Activated CD4-positive, alpha-beta T cell treated with anti-CD3 and anti-CD28 coated beads, Interleukin-2, amount 50 U/mL, for 4 hours (primary cell): ENCODE measurements around the gene STYX.
"Not testable (repeated sequence)": the region's sequence is repeated elsewhere in the genome, so short reads cannot be mapped to it uniquely, and the experiment has no call there.

Experiments used
- DNase-seq, 2 experiments: peaks; one replicate each; pipeline ENCODE4 v3.0.0-alpha.2; 2020

The STYX gene

GRCh38 chr14:52729035-52729434 lies 931 bp upstream of the STYX start:
- DNase-seq = not testable (repeated sequence)

DNA sequence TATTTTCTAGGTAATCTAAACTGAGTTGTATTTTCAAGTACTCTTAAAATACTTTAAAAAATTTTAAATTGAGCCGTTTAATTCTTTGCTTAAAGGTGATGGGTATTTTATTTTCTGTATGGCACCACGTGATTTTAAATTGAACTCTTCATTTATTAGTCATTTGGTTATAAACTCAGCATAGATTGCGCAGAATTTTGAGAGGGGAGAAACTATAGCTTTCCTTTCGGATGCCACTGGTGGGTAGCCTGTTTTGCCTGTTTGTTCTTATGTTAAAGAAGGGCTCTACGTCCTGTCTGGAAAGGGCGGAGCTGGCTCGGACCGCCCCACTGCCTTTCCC lies 411 bp upstream of the STYX start:
- no peak for DNase-seq

DNA sequence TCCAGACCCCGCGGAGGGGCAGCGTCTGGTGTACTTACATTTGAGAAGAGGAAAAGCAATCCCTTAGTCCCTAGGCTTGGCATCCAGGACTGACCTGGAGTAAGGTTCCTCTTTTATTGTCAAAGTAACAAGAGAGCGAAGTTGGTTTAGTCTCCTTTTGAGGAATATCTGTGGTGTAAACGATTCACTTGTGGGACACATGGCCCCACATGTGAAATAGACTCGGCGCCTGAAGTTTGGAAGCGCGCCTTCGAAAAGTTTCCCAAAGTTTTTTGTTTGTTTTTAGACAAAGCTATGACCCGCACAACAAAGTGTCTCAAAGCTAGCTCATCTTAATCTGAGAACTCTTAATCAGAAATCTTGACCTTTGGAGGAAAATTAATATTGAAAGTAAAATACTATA lies 744 bp downstream of the STYX start:
- no peak for DNase-seq

- DNase-seq = no peak
Observed at GRCh38 chr14:52733824-52734223, 3.9 kb downstream of the STYX start.

DNA sequence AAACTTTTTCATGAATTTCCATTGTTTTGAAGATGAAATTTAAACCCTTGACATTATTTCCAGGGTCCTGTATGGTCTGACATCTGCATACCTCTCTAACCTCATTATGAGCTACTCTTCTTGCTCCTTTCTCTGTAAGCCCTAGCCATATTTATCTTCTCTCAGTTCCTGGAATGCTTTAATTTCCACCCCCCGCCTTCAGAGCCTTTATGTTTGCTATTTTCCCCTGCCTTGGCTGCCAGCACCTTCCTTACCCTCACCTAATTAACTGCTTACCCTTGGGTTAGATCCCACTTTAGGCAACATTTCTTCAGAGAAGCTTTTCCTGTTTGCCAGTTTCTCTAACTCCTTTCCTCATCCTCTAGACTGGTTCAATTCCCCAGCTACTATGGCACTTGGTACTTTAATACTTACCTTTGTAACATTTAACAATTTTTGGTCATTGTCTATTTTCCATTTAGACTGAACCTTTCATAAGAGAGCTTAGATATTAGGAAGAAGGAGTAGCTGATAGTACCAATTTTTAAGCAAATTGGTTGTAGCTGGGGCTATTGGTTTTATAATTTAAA lies 6.0 kb downstream of the STYX start:
- no peak for DNase-seq

- no peak for DNase-seq
Observed at GRCh38 chr14:52738409-52738808, 8.4 kb downstream of the STYX start.

DNA sequence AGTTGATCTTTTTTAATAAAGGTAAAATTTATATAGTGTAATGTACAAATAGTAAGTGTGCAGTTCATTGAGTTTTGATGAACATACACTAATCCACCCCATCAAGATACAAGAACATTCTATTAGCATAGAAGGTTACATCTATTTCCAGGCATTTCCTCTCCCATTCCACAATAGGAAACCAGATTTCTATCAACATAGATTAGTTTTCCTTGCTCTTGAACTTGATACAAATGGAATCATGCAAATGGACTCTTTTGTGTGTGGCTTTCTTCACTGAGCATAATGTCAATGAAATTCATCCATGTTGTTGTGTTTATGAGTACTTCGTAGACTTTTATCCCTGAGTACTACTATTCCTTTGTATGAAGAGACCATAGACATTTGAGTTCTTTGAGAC lies 10.8 kb downstream of the STYX start:
- DNase-seq = no peak

DNA sequence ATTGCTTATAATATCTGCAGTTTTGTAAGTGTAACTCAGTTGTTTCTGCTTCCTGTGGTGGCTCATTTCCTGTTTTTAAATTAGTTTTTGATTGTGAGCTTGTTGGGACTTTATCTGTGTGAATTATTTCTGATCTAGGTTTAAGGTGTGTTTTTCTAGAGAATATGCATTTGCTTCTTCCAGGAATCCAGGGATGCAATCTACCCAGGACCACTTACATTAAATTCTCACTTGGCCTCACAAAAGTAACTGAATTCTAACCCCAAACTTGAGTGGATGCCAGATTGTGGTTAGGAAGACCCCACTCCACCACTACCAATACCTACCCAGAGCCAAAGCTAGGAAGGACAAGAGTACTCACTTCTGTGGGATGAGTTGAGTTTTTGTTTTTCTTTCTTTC lies 11.9 kb downstream of the STYX start:
- DNase-seq = no peak

GRCh38 chr14:52748647-52749292 lies 18.8 kb downstream of the STYX start:
- DNase-seq = no peak

- no peak for DNase-seq
Observed at GRCh38 chr14:52755607-52756316, 25.8 kb downstream of the STYX start.

DNA sequence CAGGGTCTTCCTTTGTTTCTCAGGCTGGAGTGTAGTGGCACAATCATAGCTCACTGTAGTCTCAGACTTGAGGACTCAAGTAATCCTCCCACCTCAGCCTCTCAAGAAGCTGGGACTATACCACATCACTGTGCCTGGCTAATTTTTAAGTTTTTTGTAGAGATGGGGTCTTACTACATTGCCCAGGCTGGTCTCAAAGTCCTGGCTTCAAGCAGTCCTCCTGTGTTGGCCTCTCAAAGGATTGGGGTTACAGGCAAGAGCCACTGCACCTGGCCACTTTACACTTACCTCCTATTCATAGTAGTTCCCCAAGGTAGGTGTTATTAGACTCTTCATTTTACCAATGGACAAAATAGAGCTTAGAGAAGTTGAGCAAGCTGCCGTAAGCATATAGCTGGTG lies 29.2 kb downstream of the STYX start:
- DNase-seq = no peak

- not testable (repeated sequence) for DNase-seq
Observed at GRCh38 chr14:52762923-52763322, 33.0 kb downstream of the STYX start.

GRCh38 chr14:52767058-52767833 lies 37.3 kb downstream of the STYX start:
- no peak for DNase-seq

GRCh38 chr14:52769887-52770286 lies 39.9 kb downstream of the STYX start:
- no peak for DNase-seq

DNA sequence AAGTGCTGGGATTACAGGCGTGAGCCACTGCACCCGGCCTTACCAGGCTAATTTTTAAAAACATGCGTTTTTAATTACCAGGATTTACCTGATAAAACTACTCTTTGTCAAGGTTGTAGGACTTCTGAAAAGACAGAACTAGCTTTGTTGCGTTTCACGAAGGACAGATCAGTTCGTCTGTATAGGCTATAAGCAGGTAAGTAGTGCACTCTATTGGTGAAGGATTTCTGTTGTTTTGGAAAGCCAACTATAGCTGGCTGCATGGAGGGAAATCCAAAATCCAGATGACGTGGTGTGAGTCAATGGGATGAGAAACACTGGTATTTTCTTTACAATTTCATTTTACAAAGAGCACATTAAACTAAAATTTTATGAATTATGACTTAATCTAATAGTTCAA lies 46.9 kb downstream of the STYX start:
- DNase-seq = no peak

DNA sequence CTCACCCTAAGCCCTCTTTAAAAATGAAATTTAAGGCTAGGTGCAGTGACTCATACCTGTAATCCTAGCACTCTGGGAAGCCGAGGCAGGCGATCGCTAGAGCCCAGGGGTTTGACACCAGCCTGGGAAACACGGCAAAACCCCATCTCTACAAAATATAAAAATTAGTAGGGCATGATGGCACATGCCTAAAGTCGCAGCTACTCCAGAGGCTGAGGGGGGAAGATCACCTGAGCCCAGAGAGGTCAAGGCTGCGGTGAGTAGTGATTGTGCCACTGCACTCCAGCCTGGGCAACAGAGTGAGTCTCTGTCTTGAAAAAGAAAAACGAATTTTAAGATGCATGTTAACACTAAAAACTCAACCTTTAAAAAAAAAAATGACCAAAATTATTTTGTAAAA lies 48.7 kb downstream of the STYX start:
- no peak for DNase-seq

GRCh38 chr14:52780893-52781292 lies 50.9 kb downstream of the STYX start:
- no peak for DNase-seq

DNA sequence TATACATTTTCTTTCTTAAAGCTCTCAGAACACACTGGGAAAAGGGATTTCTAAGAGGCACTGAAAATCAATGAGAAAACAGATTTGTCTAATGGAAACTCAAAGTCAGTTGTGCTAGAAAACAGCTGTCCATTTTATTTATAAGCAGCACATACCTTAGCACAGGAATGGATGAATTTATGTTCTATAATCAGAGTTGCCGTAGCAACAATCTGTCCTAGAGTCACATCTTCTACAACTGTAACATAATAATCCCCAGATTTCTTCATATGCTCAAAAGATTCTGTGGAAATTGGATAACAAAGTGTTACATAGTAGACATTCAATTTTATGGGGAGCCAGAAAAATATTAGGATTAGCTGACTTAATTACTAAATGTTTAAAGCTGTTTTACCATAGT lies 51.7 kb downstream of the STYX start:
- DNase-seq = no peak

DNA sequence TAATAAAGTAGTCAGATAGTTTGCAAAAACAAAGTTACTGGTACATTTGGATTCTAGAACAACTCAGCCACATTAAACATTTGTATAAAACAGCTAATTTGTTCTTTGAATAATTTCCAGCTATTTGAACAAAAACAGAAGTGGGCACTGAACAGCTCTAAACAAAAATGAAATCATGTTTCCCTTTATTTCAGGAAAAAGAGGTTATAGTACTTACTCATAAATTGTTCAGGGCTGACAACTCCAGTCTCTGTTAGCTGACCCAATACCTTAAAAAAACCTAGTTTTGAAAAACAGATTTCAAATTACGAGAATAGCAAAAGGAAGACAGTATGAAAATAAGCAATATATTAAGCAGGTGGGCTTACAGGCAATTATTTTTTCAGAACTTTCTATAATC lies 53.2 kb downstream of the STYX start:
- no peak for DNase-seq

- DNase-seq = no peak
Observed at GRCh38 chr14:52786887-52787286, 56.9 kb downstream of the STYX start.

GRCh38 chr14:52789118-52789517 lies 59.2 kb downstream of the STYX start:
- DNase-seq = no peak

DNA sequence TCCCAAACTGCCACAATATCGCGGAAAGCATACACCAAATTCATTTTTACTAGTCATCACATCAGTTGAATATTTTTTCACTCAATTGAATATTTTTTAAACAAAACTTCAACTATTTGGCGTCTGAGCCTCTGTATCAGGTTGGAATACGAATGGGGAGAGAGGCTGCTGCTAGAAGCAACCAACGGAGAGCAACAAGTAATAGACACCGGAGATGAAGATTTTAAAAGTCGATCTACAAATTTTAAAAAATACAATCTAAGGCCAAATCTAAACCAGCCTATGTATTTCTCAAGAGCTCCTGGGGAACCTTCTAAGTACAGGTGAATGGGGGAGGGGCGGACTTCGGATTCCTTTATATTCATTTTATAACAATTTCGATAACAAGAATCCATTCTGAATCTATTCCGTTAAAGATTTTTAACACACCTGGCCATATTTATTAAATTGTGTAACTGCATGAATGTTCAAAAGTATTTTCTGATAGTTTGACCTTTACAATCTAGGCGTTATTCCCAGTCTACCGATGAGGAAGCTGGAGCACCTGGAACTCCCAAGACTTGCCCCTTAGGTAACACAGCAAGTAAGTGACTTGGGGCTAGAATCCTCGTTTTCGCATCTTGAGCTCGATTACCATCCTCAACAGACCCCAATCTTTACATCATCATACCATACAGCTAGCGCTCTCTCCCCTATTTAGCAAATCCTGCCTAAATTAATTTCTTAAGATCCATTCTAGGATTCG lies 60.2 kb downstream of the STYX start:
- no peak for DNase-seq

DNA sequence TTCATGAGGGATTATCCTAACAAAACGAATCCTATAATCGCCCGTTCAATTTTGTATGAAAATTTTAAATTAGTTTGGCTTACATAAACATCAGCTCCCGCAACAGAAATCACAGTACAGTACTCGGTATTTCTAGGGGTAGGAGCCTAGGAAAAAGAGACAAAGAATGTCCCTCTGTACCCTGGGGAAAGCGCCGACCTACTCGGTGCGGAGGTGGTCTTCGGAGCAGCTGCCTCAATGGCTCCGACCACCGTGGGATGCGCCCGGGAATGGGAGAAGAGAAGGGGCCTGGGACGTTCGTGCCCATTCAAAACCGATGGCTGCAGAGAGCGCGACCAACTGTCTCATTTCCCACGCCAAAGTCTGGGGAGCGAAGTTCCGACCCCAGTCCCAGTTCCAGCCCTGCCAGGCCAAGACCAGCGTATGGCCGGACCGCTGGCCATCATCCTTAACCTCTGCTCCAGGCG lies 60.8 kb downstream of the STYX start:
- peak in 1 of 2 experiments; percentile 1 for DNase-seq
